A673 (cell line): ENCODE results near the gene C14orf132. TPM values are rescaled to one million over a fixed set of nuclear protein-coding genes. Genes with fewer than 3 reads are reported as not detected.

Experiments
- BruUV-seq: library from RNA; stranded (reverse); fragments of 400-500 nt; replicated peaks from 2 replicates; lab custom pipeline; 2021; lab: Mats Ljungman, UMichigan
- CTCF ChIA-PET: fragments of 300-600 bp; sonication (Branson Sonifier 250); formaldehyde crosslinking; loops from one replicate; lab custom pipeline; 2022; ENCODE audit warnings: antibody characterized with exemption; lab: Charles Lee
- POLR2A ChIA-PET: fragments of 300-600 bp; sonication (Branson Sonifier 250); formaldehyde crosslinking; loops from one replicate; lab custom pipeline; 2022; ENCODE audit warnings: antibody characterized with exemption; ENCODE audit not compliant: low non-redundant PET; lab: Charles Lee
- DNase-seq: peaks from one replicate; pipeline ENCODE4 v3.0.0-alpha.2; 2015; ENCODE audit warnings: low spot score
- H3K27ac ChIP-seq: fragments of 200-600 bp; sonication (generic); 2 replicates; pipeline ENCODE4 v1.5.1; 2016; ENCODE audit warnings: mixed run types, low read depth, mild to moderate bottlenecking, mixed read lengths, antibody characterized with exemption, low read length; ENCODE audit not compliant: poor library complexity, severe bottlenecking
- H3K27me3 ChIP-seq: fragments of 200-600 bp; sonication (generic); replicated peaks from 2 replicates; pipeline ENCODE4 v1.6.1; 2017; ENCODE audit warnings: mixed run types, low read depth, mild to moderate bottlenecking, mixed read lengths, antibody characterized with exemption, low read length; ENCODE audit not compliant: insufficient read depth, poor library complexity
- H3K36me3 ChIP-seq: fragments of 200-600 bp; sonication (generic); 2 replicates; pipeline ENCODE4 v1.6.1; 2016; ENCODE audit warnings: mixed run types, mild to moderate bottlenecking, mixed read lengths, antibody characterized with exemption, low read length; ENCODE audit not compliant: insufficient read depth, poor library complexity, severe bottlenecking
- H3K4me1 ChIP-seq: fragments of 200-600 bp; sonication (generic); 2 replicates; pipeline ENCODE4 v1.6.1; 2017; ENCODE audit warnings: mixed run types, mild to moderate bottlenecking, mixed read lengths, antibody characterized with exemption, low read length; ENCODE audit not compliant: insufficient read depth, poor library complexity, severe bottlenecking
- H3K4me3 ChIP-seq: fragments of 200-600 bp; sonication (generic); 2 replicates; pipeline ENCODE4 v1.5.1; 2016; ENCODE audit warnings: low read depth, mixed run types, mild to moderate bottlenecking, mixed read lengths, low read length; ENCODE audit not compliant: poor library complexity, severe bottlenecking
- H3K9me3 ChIP-seq: fragments of 200-600 bp; sonication (generic); 2 replicates; pipeline ENCODE4 v1.6.1; 2016; ENCODE audit warnings: mixed run types, low read depth, mild to moderate bottlenecking, mixed read lengths, antibody characterized with exemption, low read length; ENCODE audit not compliant: poor library complexity, severe bottlenecking
- CTCF ChIP-seq: fragments of 300-800, 200-600 bp; sonication (generic); conservative IDR thresholded peaks from 2 replicates; pipeline ENCODE4 v1.5.1; 2017; ENCODE audit warnings: low read depth, mild to moderate bottlenecking, antibody characterized with exemption, low read length, moderate library complexity, mixed read lengths
- EZH2 ChIP-seq: fragments of 200-600 bp; sonication (generic); IDR thresholded peaks from 2 replicates; pipeline ENCODE4 v1.6.1; 2017; ENCODE audit warnings: borderline replicate concordance, low read depth, mild to moderate bottlenecking, mixed read lengths, antibody characterized with exemption, low read length; ENCODE audit not compliant: poor library complexity, severe bottlenecking
- intact Hi-C: fragments of 100-400 bp; cut with micrococcal nuclease; formaldehyde crosslinking; loops from one replicate; pipeline ENCODE4 v1.10.0; 2022; ENCODE audit not compliant: unreplicated experiment
- total RNA-seq: library from RNA; stranded (reverse); gene quantifications from 2 replicates; pipeline ENCODE4 v1.2.3, GENCODE V29; 2021

Gene C14orf132
- total RNA-seq, 1 experiment from 2014 or later = 8.3 TPM

GRCh38 chr14:96131836-96132235 lies 92.7 kb downstream of the C14orf132 start:
- ChIA-PET POLR2A (no interaction called here), CTCF (no interaction called here)
- H3K36me3 ChIP-seq = no peaks in the 10 kb centered on the region
- no peak for TF ChIP-seq CTCF
- TF ChIP-seq EZH2 = no peak
- H3K27me3 ChIP-seq = peaks cover 9% of the 10 kb centered on the region
- no peak overlapping the region for H3K4me3 ChIP-seq
- H3K27ac ChIP-seq = no peak overlapping the region
- H3K4me1 ChIP-seq = no peaks in the 10 kb centered on the region
- intact Hi-C loops = no loop called here
- no TSS peak for BruUV-seq
- DNase-seq = no peak
- H3K9me3 ChIP-seq = no peaks in the 10 kb centered on the region

DNA sequence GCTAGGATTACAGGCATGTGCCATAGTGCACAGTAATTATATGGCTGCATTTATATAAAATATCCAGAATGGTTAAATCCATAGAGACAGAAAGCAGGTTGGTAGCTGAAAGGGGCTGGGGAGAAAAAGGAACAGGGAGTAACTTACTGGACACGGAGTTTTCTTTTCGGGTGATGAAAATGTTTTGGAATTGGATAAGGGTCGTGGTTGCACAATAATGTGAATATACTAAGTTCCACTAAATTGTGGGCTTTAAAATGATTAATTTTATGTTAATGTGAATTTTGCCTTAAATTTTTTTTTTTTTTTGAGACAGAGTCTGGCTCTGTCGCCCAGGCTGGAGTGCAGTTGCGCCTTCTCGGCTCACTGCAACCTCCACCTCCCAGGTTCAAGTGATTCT lies 95.3 kb downstream of the C14orf132 start:
- ChIA-PET CTCF (no interaction called here), POLR2A (no interaction called here)
- no peak for TF ChIP-seq CTCF
- TF ChIP-seq EZH2 = no peak
- Histone ChIP-seq H3K4me1 (no peaks in the 10 kb centered on the region), H3K27ac (no peak overlapping the region), H3K9me3 (no peaks in the 10 kb centered on the region), H3K27me3 (peaks cover 6% of the 10 kb centered on the region), H3K4me3 (no peak overlapping the region), H3K36me3 (no peaks in the 10 kb centered on the region)
- DNase-seq = no peak
- no TSS peak for BruUV-seq
- intact Hi-C loops = no loop called here

- intact Hi-C loops = no loop called here
- Histone ChIP-seq H3K9me3 (no peaks in the 10 kb centered on the region), H3K27me3 (peaks cover 6% of the 10 kb centered on the region), H3K4me3 (no peak overlapping the region), H3K27ac (no peak overlapping the region), H3K4me1 (no peaks in the 10 kb centered on the region), H3K36me3 (no peaks in the 10 kb centered on the region)
- POLR2A ChIA-PET = no interaction called here
- CTCF ChIA-PET = interaction anchor here (0.6 kb wide), 1 partner anchor 593 kb away, joined by 3 read pairs; no protein-coding TSS in a partner anchor
- BruUV-seq = no TSS peak
- DNase-seq = no peak
- no peak for TF ChIP-seq CTCF
- TF ChIP-seq EZH2 = no peak
Measured at GRCh38 chr14:96135285-96135684, 96.1 kb downstream of the C14orf132 start.
